GM18873 (cell line): ENCODE measurements around the gene PCGF3.
"Not testable (repeated sequence)": the region's sequence is repeated elsewhere in the genome, so short reads cannot be mapped to it uniquely, and the experiment has no call there.

Source experiments
- ATAC-seq: cut with Tn5 transposase; IDR thresholded peaks from one replicate; pipeline ENCODE4 v1.9.1; 2021; ENCODE audit warnings: mild to moderate bottlenecking, moderate library complexity, moderate number of reproducible peaks; ENCODE audit not compliant: unreplicated experiment, low FRiP score

Gene PCGF3

DNA sequence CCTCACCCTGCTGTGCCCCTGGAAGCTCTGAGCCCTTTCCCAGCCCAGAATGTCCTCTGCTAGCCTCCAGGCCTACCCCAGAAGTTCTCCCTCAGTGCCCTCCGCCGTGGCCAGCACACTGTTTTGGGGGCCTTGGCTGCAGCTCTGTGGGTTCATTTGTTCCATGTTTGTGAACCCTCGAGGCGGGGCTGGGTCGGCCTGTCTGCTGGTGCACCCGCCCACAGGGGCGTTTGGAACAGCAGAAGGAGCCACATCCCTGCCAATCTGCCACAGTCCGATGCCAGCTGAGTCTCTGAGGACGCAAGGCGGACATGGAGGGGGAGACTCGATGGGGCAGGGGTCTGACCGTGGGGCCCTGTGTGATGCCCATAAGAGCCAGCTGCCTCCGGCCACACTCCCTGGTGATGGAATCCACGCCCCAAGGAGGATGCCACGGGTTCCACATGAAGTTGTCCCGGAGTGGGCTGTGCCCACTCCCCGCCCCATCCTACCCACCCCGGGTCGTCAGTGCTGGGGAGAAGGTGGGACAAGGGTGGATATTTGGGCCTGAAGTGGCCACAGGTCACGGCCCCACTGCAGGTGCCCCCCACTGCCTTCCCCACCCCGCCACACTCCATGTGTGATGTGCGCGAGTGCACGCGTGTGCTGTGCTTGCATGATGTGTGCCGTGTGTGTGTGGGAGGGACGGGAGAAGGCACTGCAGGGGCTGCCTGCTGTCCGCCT lies 38.6 kb upstream of the PCGF3 start:
- no peak for ATAC-seq

- ATAC-seq, result no peak
Observed at GRCh38 chr4:667545-667925, 38.1 kb upstream of the PCGF3 start.

- ATAC-seq, result not testable (repeated sequence)
Observed at GRCh38 chr4:668219-668618, 37.4 kb upstream of the PCGF3 start.

DNA sequence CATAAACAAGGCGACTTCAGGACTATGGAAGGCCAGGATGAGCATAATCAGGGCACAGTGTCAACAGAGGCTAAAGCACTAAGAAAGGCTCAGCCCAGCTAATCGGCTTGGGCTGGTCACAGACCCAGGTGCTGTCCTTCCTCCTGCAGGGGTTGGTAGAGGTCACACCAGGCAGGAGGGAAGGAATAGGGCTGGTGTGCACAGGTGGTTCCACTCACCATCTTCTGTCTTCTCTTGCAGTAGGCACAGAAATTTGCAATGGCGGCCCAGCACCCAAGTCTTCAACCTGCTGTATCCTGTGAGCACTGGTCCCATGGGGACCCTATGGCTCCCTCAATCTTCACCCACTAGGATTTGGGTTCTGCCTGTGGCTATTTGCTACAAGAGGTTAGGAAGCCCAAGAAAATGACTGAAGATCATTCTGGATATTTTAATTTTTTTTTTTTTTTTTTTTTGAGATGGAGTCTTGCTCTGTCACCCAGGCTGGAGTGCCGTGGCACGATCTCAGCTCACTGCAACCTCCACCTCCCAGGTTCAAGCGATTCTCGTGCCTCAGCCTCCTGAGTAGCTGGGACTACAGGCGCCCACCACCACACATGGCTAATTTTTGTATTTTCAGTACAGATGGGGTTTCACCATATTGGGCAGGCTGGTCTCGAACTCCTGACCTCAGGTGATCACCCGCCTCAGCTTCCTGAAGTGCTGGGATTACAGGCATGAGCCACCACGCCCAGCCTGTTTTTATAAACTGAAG lies 35.6 kb upstream of the PCGF3 start:
- ATAC-seq, result not testable (repeated sequence)

DNA sequence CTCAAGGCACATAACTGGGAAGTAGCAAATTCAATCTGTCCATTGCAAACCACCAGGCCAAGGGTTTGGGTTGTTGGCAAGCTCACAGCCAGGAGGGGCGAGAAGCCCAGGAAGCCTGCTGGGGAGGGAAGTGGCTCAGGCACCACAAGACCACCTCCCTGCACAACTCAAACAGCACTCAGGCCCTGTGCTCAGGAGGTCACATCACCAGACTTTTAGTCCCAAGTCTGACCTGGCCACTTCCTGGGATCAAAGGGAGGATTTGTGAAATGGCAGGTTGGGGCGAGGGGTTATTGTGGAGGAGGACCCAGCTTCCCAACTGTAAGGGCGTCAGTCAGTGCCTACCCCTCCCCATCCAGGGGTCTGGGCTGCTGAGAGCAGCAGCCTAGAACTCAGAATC lies 33.9 kb upstream of the PCGF3 start:
- no peak for ATAC-seq

DNA sequence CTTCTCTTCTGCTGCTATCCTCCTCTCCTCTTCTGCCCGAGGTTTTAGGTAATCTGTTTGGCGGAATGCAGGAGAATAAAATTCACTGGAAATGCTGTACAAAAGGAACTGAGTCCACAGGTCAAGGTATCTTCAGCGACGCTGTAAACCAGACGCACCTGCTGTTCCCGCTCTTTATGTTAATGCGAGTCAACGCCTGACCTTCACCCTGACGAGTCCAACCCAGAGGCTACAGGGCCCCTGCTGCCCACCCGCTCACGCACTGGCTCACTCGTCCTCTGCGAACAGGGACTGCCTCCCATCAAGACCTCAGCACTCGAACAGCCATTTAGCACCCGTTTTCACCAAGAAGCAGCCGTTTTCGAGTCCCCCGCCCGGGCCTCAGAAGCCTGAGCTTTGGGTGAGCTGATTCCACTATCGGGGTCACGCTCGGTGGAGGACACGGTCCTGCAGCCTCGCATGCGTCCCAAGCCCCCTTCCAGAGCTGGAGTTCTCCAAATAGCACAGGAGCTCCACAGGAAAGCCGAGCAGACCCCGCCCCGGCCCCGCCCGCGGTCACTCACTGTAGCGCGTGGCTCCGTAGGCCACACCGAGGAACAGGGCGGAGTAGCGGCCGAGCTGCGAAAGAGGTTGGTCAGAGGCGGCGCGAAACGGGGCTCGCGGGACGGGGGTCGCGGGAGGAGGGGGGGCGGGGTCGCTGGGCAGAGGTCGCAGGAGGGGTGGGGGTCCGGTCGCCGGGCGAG lies 32.1 kb upstream of the PCGF3 start:
- ATAC-seq, result no peak

DNA sequence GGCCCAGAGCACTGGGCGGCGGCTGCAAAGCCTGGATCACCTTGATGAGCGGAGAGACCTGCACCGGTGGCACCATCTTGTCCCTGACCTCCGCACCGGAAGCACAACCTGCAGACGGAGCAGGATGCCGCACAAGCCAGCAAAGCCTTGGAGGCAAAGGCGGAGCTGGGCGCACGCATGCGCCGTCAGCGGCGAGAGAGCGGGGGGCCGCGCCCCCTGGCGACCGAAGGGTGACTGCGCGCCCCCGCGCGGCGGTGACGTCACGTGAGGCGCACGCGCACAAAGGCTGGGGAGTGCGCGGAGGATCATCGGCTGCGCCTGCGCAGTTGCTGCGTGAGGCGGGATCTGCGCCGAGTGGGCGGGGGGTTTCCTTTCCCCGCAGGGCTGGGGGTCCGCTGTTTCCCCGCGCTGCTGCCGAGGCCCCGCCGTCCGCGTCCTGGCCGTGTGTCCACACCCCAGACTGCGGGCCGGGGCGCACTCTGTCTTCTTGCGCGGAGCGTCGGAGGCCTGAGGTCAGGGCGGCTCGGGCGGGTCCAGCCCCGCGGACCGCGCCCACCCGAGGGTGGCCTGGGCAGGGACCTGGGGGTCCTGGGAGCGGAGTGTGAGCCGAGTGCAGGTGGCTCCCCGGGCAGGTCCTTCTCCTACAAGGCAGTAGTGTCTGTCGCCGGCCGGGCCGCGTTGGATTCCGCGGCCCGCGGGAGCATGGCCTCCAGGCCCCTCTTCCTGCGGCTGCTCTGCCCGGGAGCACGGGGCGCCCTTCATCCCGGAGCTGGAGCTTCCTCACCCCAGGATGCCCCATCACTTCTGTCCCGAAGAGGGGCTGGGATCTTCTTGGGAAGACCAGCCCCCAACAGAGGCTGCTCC lies 31.2 kb upstream of the PCGF3 start, which contains the start of the genes ATP5ME and MYL5:
ATP5ME (minus strand) TSS at position 105 of the 864 bp plus-strand sequence; CDS start at position 76, 29 bp downstream.
MYL5 (plus strand) TSS at position 371 of the 864 bp plus-strand sequence. CDS start 3,485 bp downstream, outside the sequence.
- peak; percentile 72 for ATAC-seq

DNA sequence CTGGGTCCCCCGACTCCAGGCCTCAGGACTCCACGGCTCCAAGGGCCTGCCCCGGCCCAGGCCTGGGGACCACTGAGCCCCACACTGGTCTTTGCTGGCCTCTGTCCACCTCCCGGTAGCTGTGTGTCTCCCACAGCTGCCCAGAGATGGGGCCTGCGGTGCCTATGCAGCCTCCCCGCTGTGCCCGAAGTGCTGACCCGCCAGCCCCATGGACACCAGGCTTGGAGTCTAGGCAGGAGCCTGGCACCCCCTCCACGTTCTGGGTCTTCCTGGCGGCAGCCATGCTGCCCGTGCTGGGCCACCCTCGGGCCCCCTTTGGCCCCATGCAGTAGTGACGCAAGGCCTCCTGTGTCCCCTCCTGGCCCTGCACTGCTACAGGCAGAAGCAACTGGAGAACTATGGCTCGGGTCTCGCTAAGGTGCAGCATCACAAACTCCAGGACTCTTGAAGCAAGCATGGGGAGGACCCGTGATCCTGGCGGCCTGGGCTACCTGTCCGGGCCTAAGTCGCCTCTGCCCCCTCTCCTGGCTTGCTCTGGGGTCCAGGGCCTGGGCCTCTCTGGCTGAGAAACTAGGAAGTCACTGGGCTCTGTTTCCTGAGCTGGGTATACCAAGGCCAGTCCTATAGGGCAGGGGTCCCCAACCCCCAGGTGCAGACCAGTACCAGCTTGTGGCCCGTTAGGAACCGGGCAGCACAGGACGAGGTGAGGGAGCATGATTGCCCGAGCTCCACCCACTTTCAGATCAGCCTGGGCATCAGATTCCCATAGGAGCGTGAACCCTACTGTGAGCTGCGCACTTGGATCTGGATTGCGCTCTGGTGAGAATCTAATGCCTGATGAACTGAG lies 30.4 kb upstream of the PCGF3 start:
- ATAC-seq, result no peak

DNA sequence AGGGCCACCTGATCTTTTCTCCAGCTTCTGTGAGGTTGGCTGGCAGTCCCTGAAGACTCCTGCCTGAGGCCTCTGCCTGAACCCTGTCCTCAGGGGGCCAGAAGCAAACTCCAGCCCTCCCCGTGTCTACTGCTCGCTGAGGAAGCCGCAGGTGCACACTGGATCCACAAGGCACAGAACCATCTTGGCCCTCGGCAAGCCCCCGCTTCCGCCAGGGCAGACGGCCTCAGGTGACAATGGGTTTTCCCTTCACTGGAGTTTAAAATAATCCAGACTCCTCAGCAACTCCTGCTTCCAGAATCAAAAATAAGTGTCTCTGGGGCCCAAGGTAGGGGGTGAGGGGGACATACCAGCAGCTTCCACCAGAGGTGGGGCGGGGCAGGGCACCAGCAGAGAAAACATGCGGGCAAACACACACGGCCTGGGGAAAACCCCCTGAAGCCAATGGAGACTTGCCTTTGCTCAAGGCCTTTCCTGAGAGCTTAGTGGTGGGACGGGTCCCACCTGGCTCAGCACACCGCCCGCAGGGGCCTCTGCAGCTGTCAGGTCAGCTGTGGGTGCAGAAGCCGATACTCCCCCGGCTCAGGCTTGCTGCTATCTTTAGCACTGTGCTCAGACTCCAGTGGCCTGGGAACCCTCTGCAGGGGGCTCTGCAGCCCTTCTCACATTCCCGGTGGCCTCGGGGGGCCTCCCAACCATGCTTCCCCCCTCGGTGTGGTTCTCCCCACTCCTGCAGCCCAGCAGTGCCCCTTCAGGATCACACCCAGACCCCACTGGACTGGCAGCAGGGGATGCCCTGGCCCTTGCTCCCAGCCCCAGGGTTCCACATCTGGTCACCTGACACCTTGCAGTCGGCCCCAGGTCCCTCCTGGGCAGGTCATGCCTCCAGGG lies 29.4 kb upstream of the PCGF3 start:
- ATAC-seq, result no peak

DNA sequence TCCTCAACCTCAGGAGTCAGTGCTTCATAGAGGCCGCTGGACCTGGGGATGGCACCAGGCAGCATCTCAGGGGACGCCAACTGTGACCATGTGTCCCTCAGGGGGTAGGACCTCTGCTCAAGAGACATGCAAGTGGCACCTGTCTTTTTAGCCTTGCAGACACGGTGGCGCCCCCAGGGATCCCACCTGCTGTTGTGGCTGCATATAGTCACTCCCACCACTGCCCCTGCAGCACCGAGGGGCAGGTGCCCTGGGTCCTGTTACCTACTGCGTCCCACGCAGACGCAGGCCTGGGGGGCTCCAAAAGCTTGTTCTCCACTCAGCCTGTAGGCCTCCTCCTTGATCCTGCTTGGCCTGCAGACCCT lies 28.8 kb upstream of the PCGF3 start:
- no peak for ATAC-seq

- ATAC-seq, result no peak
Observed at GRCh38 chr4:677431-678293, 28.0 kb upstream of the PCGF3 start.

DNA sequence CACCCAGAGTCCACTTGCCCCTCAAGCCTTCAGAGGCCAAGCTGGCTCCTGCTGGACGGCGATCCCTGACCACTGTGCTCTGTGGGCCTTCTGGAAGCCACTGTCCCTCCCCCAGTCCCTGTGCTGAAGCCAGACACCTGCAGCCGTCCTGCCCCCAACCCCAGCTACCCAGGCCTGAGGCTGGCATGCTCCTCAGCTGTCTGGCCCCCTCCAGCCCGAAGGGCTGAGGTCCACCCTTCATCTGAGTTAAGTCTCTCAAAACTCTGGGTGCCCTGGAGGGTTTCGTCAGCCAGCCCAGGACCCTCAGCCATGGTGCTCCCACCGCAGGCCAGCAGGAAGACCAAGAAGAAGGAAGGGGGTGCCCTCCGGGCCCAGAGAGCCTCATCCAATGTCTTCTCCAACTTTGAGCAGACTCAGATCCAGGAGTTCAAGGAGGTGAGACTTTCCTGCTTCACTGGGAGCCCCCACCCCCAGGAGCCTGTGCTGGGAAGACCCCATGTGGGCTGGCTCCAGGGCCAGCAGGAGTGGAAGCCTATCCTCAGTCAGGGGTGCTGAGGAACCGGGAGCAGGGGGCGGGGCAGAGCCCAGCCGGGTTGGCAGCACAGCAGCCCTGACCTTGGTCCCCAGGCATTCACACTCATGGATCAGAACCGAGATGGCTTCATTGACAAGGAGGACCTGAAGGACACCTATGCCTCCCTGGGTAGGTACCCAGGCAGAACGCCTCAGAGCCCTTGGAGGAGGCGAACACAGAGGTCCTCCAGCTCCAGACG lies 27.1 kb upstream of the PCGF3 start:
- no peak for ATAC-seq

DNA sequence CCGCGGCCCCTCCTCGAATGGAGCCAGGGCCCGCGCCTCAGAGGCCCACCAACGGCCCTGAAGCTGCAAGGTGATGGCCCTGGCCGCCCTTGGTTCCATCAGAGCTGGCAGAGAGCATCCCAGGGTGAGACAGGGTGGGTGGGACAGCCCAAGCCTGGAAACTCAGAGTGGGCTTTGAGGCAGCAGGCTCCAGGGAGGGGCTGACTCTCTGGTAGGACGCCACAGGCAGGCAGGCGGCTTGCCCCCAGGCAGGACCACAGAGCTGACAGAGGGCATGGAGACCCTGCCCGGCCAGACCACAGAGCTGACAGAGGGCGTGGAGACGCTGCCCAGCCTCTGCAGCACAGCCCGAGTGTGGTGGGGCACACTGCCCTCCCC lies 26.5 kb upstream of the PCGF3 start:
- ATAC-seq, result no peak

- no peak for ATAC-seq
Observed at GRCh38 chr4:679629-680028, 26.0 kb upstream of the PCGF3 start.

GRCh38 chr4:680091-680490 lies 25.5 kb upstream of the PCGF3 start:
- no peak for ATAC-seq

- ATAC-seq, result no peak
Observed at GRCh38 chr4:680551-680927, 25.1 kb upstream of the PCGF3 start.
